HuH-7 (cell line): ENCODE results near the gene KCNJ6.
"Not testable (repeated sequence)": the region's sequence is repeated elsewhere in the genome, so short reads cannot be mapped to it uniquely, and the experiment has no call there.

Source experiments
- DNase-seq: peaks from one replicate; pipeline ENCODE4 v3.0.0; 2011; ENCODE audit warnings: low spot score

Gene KCNJ6

DNA sequence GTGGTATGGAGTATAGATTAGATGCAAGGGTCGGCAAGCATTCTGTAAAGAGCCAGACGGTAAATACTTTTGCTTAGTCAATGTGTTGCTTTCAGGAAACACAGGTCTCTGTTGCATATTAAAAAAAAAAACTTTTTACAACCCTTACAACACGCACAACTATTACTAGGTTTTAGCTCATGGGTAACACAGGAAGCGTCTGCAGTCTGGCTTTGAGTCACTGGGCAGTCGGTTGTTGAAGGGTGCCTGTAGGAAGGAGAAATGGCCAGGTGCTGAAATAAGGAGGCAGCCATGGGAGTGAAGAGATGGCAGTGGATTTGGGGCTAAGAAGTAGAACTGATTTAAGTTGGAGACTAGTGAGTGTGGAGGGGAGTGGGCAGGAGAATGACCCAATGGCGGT lies 192.1 kb downstream of the KCNJ6 start:
- DNase-seq: no peak

GRCh38 chr21:37717534-37717933 lies 198.7 kb downstream of the KCNJ6 start:
- no peak for DNase-seq

- not testable (repeated sequence) for DNase-seq
Observed at GRCh38 chr21:37712569-37712934, 203.7 kb downstream of the KCNJ6 start.

- DNase-seq: peak; percentile 35
Observed at GRCh38 chr21:37711836-37712568, 204.3 kb downstream of the KCNJ6 start.

DNA sequence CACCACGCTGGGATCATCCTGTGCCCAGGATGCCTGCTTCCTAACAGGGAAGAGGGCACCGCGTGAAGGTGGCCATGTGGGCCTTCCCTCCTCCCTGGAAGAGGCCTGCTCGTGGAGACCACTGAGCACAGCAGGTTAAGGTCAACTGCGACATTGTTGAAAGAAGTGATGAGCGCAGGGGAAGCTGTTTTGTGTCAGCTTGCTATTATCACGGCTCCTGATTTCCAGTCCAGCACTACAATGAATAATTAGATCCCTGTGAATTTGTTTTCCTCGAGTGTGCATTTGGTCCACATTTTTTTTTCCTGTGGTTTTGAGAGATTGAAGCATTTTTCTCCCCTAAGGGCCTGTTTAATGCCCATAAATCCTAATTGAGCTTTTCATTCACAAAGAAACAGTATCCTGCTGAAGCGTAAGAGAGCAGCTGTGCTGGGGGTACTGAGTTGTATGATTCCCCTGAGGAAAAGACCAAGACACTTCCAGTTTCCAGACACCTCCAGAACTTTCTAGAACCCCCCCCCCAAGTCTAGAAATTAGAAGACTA lies 204.9 kb downstream of the KCNJ6 start:
- no peak for DNase-seq

GRCh38 chr21:37710546-37711285 lies 205.5 kb downstream of the KCNJ6 start:
- DNase-seq: no peak

DNA sequence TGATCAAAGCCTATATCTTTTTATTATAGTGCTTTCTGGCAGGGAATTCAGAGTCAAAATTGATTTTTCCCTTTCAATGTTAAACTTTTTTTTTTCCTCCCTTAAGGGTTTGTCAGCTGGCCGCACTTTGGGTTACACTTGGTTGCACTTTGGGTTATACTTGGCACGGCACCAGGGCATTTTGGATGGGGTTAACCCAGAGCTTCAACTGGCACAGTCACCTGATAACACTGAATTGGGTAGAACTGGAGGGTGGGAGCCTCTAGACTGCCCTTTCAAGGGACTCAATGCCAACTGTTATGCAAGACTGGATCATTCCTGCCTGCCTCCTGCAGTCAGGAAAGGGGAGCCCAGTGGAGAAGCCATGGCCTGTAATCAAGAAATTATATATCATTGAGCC lies 211.5 kb downstream of the KCNJ6 start:
- DNase-seq: no peak

DNA sequence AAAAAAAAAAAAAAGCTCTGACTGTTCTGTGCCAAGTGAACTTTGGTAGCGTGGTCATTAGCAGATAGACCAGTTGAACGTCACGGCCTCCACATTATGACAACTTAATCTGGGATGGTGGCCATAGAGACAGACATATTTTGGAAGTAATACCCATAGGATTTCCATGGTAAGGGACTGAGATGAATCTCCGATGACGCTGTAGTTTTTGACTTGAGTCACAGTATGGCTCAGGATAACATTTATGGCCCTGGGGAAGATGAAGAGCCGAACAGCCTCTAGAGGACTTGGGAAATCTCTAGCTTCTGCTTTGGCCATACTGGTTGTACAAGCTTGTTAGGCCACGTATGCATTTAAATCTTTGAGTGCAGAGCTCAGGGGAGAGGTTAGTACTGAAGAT lies 214.0 kb downstream of the KCNJ6 start:
- DNase-seq: no peak

DNA sequence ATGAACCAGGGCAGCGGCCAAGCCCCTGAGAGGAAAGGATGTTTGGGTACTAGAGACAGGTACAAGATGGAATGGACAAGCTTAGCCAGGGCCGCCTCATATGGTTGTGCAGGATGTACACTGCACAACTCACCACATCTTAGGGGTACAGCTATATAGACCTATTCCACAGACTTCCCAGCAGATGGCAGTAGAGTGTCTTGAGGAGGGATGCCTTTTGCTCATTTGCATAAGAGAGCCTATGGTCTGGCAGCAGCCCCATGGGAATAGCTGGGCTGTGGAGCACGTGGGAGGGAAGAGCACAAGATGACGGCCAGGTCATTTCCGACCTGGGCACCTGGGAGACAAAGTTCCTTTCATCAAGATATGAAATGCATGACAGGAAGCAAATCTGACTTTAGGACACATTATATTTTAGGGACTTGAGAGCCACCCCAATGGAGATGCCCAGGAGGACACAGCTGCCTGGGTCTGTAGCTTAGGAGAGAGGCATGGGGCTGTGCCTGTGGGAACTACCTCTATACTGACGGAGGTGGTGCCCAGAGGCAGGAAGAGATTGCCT lies 215.5 kb downstream of the KCNJ6 start:
- peak; percentile 50 for DNase-seq

DNA sequence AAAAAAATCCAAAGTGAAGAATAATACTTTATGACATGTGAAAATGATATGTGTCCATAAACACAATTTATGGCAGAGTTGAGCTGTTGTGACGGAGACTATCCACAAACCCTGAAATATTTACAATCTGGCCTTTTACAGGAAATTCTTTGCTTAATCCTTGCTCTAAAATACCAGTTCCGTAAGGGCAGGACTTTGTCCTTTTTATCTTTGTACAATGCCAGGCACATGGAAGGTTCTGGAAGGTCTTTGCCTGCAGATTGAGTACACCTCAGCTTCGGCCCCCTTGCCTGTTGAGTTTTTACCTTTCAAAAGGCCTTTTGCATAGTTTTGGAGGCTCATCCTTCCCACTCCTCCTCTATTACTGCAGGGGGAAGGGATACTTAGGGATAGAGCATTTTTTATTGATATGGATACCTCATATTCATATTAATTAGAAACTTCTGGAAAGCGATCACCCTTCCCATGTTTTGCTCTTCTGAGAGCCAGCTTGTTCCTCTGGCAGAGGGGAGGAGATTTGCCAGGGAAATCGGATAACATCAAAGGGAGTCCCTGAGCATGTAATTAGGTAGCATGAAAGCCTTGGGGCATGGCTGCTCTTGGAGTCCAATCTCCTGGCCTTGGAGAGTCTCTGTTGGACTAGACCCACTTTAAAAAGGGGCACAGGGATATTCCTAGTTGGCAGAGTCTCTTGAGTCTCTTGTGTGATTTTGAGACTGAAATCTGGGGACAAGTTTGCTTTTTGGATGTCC lies 217.1 kb downstream of the KCNJ6 start:
- no peak for DNase-seq

DNA sequence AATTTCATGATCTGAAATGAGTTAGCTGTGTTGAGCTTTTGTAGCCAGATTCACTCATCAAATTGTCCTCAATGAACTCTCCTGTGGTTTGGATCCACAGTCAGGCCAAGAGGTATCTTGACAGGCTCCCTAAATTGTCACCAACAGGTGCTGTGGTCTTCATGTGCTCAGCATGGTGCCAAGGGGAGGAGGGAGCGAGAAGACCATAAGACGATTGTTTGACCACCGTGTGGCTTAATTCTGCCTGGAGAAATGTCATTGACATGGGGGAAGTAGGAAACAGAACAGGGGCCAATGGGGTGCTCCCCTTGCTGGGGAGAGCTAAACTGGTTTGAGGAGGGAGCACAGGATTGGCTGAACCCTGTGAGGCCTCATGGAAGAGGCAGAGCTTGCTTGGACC lies 219.3 kb downstream of the KCNJ6 start:
- no peak for DNase-seq

GRCh38 chr21:37695111-37695510 lies 221.1 kb downstream of the KCNJ6 start:
- no peak for DNase-seq

GRCh38 chr21:37688952-37689659 lies 227.2 kb downstream of the KCNJ6 start:
- DNase-seq: no peak

DNA sequence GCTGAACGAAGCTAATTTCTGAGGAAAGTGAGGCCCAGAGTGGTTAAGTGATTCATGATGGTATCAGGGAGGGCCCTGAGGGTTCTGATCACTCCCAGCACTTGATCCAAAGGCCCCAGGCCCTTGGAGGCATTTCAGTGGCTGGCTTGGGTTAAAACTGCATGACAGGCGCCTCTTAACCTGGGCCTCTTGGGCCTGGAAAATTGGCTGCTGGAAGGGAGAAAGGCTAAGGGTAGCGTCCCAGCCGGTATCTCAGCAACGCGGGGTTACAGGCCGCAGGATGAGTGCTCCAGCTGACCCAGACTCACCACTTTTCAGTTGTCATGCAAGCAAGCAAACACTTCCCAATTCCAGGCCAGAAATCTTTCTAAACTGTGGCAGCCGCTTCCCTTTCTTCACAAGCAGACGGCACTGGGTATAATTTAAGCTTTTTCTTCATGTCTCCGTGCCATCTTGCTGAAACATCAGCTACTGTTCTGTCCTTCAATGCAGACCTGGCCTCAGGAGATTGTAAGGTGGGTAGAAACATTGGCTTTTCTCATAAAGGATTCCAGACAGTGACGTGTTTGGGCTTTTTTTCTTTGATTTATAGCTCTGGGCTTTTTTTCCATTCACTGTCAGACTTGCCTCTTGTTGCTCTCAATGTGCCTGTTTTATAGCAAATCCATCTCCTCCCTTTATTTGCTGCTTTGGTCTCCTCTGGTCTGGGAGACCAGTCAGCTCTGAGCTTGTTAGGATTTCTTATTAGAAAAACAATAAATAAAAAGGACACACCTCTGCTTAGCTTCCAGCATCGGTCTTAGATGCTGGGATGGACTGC lies 229.1 kb downstream of the KCNJ6 start:
- DNase-seq: no peak

- DNase-seq: no peak
Observed at GRCh38 chr21:37684547-37684946, 231.7 kb downstream of the KCNJ6 start.

DNA sequence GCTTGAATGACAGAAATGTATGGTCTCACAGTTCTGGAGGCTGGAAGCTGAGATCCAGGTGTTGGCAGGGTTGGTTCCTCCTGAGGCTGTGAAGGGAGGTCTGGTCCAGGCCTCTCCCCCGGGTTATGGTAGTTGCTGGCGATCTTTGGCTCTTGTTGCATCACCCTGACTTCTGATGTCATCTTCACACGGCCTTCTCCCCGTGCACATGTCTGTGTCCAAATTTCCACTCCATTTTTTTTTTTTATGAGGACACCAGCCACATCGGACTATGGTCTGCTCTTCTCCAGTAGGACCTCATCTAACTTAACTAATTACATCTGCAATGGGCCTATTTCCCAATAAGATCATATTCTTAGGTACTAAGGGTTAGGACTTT lies 232.2 kb downstream of the KCNJ6 start:
- no peak for DNase-seq

DNA sequence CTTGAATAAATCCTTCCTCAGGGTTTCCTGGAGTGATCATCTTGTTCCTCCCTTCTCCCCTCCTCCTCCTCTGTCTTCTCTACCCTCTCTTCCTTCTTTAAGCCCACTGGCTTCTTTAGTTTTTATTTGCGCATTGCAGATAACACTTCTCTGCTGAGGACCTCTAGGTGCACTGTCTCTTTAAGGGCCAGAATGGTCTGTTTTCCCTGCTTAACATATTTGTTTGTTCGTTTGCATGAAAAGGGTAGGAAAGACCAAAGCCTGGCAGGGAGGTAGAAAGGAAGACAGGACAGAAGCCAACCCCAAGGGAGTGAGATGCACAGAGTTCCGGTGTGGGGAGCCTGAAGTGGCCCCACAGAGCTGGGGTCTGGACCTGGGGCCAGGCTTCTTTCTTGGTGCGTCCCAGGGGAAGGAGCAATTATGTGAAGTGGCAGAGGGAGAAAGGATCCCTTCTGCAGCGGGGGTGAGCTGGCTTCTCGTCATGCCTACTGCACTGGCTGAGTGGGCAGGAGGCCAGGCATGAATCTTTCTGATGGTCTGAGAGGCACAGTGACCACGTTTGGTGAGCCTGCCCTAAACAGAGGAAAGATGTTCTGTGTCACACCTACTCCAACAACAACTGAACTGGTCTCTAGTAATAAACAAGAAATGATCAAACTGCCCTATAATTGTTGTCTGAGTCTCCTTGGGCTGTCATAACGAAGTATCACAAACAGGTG lies 232.7 kb downstream of the KCNJ6 start:
- DNase-seq: no peak

- DNase-seq: no peak
Observed at GRCh38 chr21:37682966-37683365, 233.3 kb downstream of the KCNJ6 start.

DNA sequence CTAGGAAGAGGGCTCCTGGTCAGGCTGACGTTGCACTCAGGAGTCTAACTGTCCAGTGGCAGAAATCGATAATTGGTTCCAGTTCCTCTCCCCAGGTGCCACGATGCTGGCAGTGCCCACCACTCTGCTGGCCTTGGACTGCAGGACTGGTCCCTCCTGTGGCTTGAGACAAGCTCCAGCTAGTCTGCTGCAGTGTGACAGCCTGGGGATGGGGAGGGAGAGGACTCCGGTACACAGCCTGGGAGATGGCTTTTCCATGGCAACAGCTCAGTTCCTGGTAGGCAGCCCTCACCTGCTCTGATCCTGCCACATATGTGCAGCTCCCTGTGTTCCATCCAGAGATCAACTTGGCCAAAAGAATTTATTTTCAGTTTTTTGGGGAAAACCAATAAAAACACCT lies 239.3 kb downstream of the KCNJ6 start:
- no peak for DNase-seq

- peak; percentile 65 for DNase-seq
Observed at GRCh38 chr21:37675202-37675801, 241.0 kb downstream of the KCNJ6 start.
